Liver (tissue), 9 donors: Measurements from ENCODE around the gene TTC28. TPM values are rescaled to one million over a fixed set of nuclear protein-coding genes. Genes with fewer than 3 reads are reported as not detected.
"Not testable (repeated sequence)": the region's sequence is repeated elsewhere in the genome, so short reads cannot be mapped to it uniquely, and the experiment has no call there.

Experiments used
- DNase-seq: peaks from one replicate; pipeline ENCODE4 v3.0.0-alpha.2; 2017; ENCODE audit warnings: low spot score
- H3K27ac ChIP-seq, 2 donors: one replicate each; pipeline ENCODE4 v1.7.0; 2013; ENCODE audit warnings: inconsistent platforms in 2 of 2, low read length in 2 of 2, control low read depth in 1 of 2, low read depth in 1 of 2, mild to moderate bottlenecking in 1 of 2
- H3K27me3 ChIP-seq, 4 donors: one replicate each; pipeline versions ENCODE4 v1.6.1 to v1.7.0; 2013; ENCODE audit warnings: low read length in 3 of 4, inconsistent platforms in 1 of 4, mild to moderate bottlenecking in 1 of 4, moderate library complexity in 1 of 4; ENCODE audit not compliant: control insufficient read depth in 4 of 4, insufficient read depth in 4 of 4
- H3K36me3 ChIP-seq, 4 donors: one replicate each; pipeline versions ENCODE4 v1.6.1 to v1.7.0; 2013; ENCODE audit warnings: low read length in 3 of 4, mild to moderate bottlenecking in 3 of 4, low read depth in 1 of 4, moderate library complexity in 1 of 4; ENCODE audit not compliant: control insufficient read depth in 4 of 4, insufficient read depth in 3 of 4
- H3K4me1 ChIP-seq, 4 donors: one replicate each; pipeline versions ENCODE4 v1.6.1 to v1.7.0; 2013; ENCODE audit warnings: low read length in 3 of 4, mild to moderate bottlenecking in 3 of 4, moderate library complexity in 1 of 4; ENCODE audit not compliant: control insufficient read depth in 4 of 4, insufficient read depth in 4 of 4
- H3K4me3 ChIP-seq, 3 donors: one replicate each; pipeline versions ENCODE4 v1.6.1 to v1.7.0; 2013; ENCODE audit warnings: low read length in 3 of 3, control low read depth in 1 of 3, low read depth in 1 of 3, mild to moderate bottlenecking in 1 of 3
- H3K9ac ChIP-seq, 2 donors: one replicate each; pipeline ENCODE4 v1.7.0; 2013; ENCODE audit warnings: low read length in 2 of 2, mild to moderate bottlenecking in 2 of 2, moderate library complexity in 2 of 2, control low read depth in 1 of 2, low read depth in 1 of 2
- H3K9me3 ChIP-seq, 4 donors: one replicate each; pipeline versions ENCODE4 v1.6.1 to v1.7.0; 2013; ENCODE audit warnings: low read length in 3 of 4; ENCODE audit not compliant: control insufficient read depth in 4 of 4
- ATF3 ChIP-seq: IDR thresholded peaks from 2 replicates; pipeline ENCODE4 v1.6.1; 2016; ENCODE audit warnings: antibody characterized with exemption
- CTCF ChIP-seq: fragments of 150-350 bp; IDR thresholded peaks from 2 replicates; pipeline ENCODE4 v1.5.1; 2017; ENCODE audit warnings: improper control_type of control experiment, low read depth, low read length; ENCODE audit not compliant: missing input control
- EGR1 ChIP-seq, 2 donors: IDR thresholded peaks; 2 replicates each; pipeline ENCODE4 v1.6.1; 2016 to 2018; ENCODE audit warnings: antibody characterized with exemption in 2 of 2, low read depth in 2 of 2
- FOXA1 ChIP-seq: IDR thresholded peaks from 2 replicates; pipeline ENCODE4 v1.6.1; 2016; ENCODE audit warnings: antibody characterized with exemption
- FOXA2 ChIP-seq: IDR thresholded peaks from 2 replicates; pipeline ENCODE4 v1.6.1; 2016; ENCODE audit warnings: antibody characterized with exemption
- HNF4A ChIP-seq, 2 donors: conservative IDR thresholded peaks; 2 replicates each; pipeline ENCODE4 v1.6.1; 2016; ENCODE audit warnings: antibody characterized with exemption in 2 of 2, mild to moderate bottlenecking in 2 of 2
- HNF4G ChIP-seq: IDR thresholded peaks from 2 replicates; pipeline ENCODE4 v1.6.1; 2016; ENCODE audit warnings: antibody characterized with exemption
- NR2F2 ChIP-seq: IDR thresholded peaks from 2 replicates; pipeline ENCODE4 v1.6.1; 2016; ENCODE audit warnings: antibody characterized with exemption
- RAD21 ChIP-seq, 2 donors: IDR thresholded peaks; 2 replicates each; pipeline ENCODE4 v1.6.1; 2016; ENCODE audit warnings: antibody characterized with exemption in 2 of 2, mild to moderate bottlenecking in 2 of 2
- RXRA ChIP-seq, 2 donors: IDR thresholded peaks; 2 replicates each; pipeline ENCODE4 v1.6.1; 2017 to 2018; ENCODE audit warnings: antibody characterized with exemption in 2 of 2, mild to moderate bottlenecking in 1 of 2
- TAF1 ChIP-seq: conservative IDR thresholded peaks from 2 replicates; pipeline ENCODE4 v1.6.1; 2016; ENCODE audit warnings: antibody characterized with exemption, mild to moderate bottlenecking
- YY1 ChIP-seq: IDR thresholded peaks from 2 replicates; pipeline ENCODE4 v1.6.1; 2016; ENCODE audit warnings: antibody characterized with exemption, mild to moderate bottlenecking
- WGBS: extraction: QIAGEN DNeasy Blood & Tissue Kit; methylation state at CpG from one replicate; pipeline ENCODE4 v1.1.7; 2013; 5-methylcytosine and 5-hydroxymethylcytosine counted together
- polyA plus RNA-seq, 2 donors: library from polyadenylated mRNA; stranded (reverse) in 1 of 2; unstranded in 1 of 2; fragments of 200-250 nt in 1 of 2; fragments of >200 nt in 1 of 2; fragmentation: Nextera tagmentation in 1 of 2; extraction: Ambion mirVana in 1 of 2; gene quantifications; one replicate each; pipeline versions ENCODE4 v1.2.1 to v1.2.3, GENCODE V29; 2013 to 2015
- total RNA-seq, 2 donors: library from RNA; depleted of rRNA; stranded (reverse); fragments of >200 nt; gene quantifications; one replicate each; pipeline ENCODE4 v1.2.3, GENCODE V29; 2014
- TF ChIP-seq, protein P1 (sequence below): IDR thresholded peaks from 2 replicates; pipeline ENCODE4 v1.6.1; 2016; ENCODE audit warnings: antibody characterized with exemption
- TF ChIP-seq, protein P2 (sequence below): IDR thresholded peaks from 2 replicates; pipeline ENCODE4 v1.6.1; 2016; ENCODE audit warnings: antibody characterized with exemption, mild to moderate bottlenecking
- donor health status: healthy.
- donor health status: healthy.
- donor health status: healthy.
- donor health status: healthy.
- donor health status: healthy.

The TTC28 gene
- total and polyA plus RNA-seq, 4 donors = 4.2 to 19.4 (median 5.9) TPM

DNA sequence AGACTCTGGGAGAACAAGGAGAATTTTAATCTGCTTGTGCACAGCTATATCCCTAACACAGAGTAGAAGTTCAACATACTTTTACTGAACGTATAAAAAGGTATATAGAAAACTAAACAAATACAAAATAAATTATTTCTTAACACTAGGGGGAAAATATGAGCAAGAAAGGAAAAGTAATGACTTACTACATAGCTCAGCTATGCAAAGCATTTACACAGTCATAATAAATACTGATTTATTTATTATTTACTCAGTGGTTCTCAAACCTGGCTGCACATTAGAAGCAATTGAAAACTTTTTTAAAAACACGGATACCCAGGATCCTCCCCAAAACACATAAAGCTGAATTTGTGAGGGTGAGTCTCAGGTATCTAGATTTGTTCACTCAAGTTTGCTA, 182.5 kb downstream of the TTC28 start:
- no peaks in the 10 kb centered on the region for H3K9me3 ChIP-seq
- H3K4me1 ChIP-seq = peaks cover 0 to 2% (median 0%) of the 10 kb centered on the region in 4 donors
- H3K27me3 ChIP-seq = no peaks in the 10 kb centered on the region
- no peak for TF ChIP-seq ATF3
- no peak for TF ChIP-seq FOXA2
- TF ChIP-seq YY1 = no peak
- no peak for TF ChIP-seq NR2F2
- no peak for TF ChIP-seq RAD21 (IDR thresholded peaks at IDR 0.05)
- TF ChIP-seq, protein P1, sequence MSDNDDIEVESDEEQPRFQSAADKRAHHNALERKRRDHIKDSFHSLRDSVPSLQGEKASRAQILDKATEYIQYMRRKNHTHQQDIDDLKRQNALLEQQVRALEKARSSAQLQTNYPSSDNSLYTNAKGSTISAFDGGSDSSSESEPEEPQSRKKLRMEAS = no peak
- no peak for TF ChIP-seq CTCF
- TF ChIP-seq, protein P2, sequence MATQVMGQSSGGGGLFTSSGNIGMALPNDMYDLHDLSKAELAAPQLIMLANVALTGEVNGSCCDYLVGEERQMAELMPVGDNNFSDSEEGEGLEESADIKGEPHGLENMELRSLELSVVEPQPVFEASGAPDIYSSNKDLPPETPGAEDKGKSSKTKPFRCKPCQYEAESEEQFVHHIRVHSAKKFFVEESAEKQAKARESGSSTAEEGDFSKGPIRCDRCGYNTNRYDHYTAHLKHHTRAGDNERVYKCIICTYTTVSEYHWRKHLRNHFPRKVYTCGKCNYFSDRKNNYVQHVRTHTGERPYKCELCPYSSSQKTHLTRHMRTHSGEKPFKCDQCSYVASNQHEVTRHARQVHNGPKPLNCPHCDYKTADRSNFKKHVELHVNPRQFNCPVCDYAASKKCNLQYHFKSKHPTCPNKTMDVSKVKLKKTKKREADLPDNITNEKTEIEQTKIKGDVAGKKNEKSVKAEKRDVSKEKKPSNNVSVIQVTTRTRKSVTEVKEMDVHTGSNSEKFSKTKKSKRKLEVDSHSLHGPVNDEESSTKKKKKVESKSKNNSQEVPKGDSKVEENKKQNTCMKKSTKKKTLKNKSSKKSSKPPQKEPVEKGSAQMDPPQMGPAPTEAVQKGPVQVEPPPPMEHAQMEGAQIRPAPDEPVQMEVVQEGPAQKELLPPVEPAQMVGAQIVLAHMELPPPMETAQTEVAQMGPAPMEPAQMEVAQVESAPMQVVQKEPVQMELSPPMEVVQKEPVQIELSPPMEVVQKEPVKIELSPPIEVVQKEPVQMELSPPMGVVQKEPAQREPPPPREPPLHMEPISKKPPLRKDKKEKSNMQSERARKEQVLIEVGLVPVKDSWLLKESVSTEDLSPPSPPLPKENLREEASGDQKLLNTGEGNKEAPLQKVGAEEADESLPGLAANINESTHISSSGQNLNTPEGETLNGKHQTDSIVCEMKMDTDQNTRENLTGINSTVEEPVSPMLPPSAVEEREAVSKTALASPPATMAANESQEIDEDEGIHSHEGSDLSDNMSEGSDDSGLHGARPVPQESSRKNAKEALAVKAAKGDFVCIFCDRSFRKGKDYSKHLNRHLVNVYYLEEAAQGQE = no peak
- TF ChIP-seq FOXA1 = no peak
- TF ChIP-seq TAF1 = no peak
- TF ChIP-seq RXRA (IDR thresholded peaks at IDR 0.05) = no peak
- no peak for TF ChIP-seq HNF4G
- TF ChIP-seq HNF4A (conservative IDR thresholded peaks at IDR 0.05) = no peak
- TF ChIP-seq EGR1 (IDR thresholded peaks at IDR 0.05; ENCODE audit: low read depth in 2 of 2) = no peak
- DNase-seq = no peak
- H3K27ac ChIP-seq = no peak overlapping the region
- no peak overlapping the region for H3K4me3 ChIP-seq
- H3K9ac ChIP-seq = no peak overlapping the region
- H3K36me3 ChIP-seq = no peaks in the 10 kb centered on the region
- WGBS = 90% methylated on average over 2 of the region's 2 CpGs

DNA sequence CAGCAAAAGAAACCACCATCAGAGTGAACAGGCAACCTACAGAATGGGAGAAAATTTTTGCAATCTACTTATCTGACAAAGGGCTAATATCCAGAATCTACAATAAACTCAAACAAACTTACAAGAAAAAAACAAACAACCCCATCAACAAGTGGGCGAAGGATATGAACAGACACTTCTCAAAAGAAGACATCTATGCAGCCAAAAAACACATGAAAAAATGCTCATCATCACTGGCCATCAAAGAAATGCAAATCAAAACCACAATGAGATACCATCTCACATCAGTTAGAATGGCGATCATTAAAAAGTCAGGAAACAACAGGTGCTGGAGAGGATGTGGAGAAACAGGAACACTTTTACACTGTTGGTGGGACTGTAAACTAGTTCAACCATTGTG, 188.4 kb downstream of the TTC28 start:
- not testable (repeated sequence) for H3K4me1 ChIP-seq, H3K4me3 ChIP-seq, H3K27ac ChIP-seq, H3K9ac ChIP-seq, H3K27me3 ChIP-seq, H3K9me3 ChIP-seq, DNase-seq, H3K36me3 ChIP-seq
- 91% methylated on average over 1 of the region's 2 CpGs for WGBS

DNA sequence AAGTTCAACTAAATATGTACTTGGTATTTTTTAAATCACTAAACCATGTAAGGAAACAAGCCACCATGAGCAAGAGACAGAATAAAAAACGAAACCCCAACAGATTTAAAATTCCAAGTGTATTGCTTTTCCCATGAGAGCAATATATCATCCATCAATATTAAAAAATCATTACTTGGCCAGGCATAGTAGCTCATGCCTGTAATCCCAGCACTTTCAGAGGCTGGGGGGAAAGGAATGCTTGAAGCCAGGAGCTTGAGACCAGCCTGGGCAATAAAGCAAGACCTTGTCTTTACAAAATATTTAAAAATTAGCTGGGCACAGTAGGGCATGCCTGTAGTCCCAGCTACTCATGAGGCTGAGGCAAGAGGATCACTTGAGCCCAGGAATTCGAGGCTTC, 190.8 kb downstream of the TTC28 start:
- Histone ChIP-seq H3K36me3 (no peaks in the 10 kb centered on the region), H3K4me3 (no peak overlapping the region), H3K9ac (no peak overlapping the region), H3K9me3 (no peaks in the 10 kb centered on the region), H3K27ac (no peak overlapping the region), H3K27me3 (no peaks in the 10 kb centered on the region), H3K4me1 (peaks cover 0 to 2% (median 0%) of the 10 kb centered on the region in 4 donors)
- WGBS = 92% methylated on average over 2 of the region's 2 CpGs
- no peak for TF ChIP-seq RAD21 (IDR thresholded peaks at IDR 0.05)
- no peak for TF ChIP-seq TAF1
- DNase-seq = no peak
